C4-2B (cell line): ENCODE data around the gene CFAP54.

Experiments used
- H3K27ac ChIP-seq: fragments of 450-650 bp; 2 replicates; pipeline ENCODE4 v1.5.1; 2017
- ZFX ChIP-seq: fragments of 450-650 bp; IDR thresholded peaks from 2 replicates; pipeline ENCODE4 v1.6.1; 2017
- TF ChIP-seq, protein P1 (sequence below): fragments of 450-650 bp; conservative IDR thresholded peaks from 2 replicates; pipeline ENCODE4 v1.5.1; 2017; ENCODE audit warnings: mild to moderate bottlenecking

Gene CFAP54

DNA sequence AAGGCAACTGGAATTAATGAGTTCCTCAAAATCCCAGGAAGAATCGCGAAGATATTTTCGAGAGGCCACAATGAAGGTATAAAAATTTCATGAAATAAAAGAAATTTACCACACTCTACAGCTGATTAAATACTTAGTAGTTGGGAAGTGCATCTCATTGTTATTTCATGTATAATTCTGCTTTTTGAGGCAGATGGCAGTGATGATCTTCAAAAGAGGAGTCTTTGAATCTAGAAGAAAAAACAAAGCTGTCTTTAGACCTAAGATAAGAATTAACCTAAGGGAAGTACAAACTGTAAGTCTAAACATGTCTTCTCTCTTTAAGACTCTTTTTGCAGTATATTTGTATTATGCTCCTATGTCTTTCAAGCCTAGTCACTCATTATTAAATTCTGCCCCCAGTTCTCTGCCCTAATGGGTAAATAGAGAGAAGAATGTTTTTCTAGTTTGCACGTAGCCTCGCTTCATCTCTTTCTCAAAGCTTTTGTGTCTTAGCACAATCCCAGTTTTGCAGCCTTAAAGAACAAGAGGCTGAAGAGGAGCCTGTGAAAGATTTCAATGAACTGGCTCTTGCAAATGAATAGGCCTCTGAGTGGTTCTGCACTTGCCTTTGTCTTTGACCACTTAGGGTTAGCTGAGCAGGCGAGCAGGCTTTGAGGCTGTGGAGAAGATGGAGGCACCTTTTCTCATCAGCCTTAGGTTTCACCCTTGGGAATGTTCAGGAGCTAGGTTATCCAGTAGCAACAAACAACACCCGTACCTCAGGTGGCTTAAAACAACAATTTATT, 32.7 kb downstream of the CFAP54 start:
- TF ChIP-seq, protein P1, sequence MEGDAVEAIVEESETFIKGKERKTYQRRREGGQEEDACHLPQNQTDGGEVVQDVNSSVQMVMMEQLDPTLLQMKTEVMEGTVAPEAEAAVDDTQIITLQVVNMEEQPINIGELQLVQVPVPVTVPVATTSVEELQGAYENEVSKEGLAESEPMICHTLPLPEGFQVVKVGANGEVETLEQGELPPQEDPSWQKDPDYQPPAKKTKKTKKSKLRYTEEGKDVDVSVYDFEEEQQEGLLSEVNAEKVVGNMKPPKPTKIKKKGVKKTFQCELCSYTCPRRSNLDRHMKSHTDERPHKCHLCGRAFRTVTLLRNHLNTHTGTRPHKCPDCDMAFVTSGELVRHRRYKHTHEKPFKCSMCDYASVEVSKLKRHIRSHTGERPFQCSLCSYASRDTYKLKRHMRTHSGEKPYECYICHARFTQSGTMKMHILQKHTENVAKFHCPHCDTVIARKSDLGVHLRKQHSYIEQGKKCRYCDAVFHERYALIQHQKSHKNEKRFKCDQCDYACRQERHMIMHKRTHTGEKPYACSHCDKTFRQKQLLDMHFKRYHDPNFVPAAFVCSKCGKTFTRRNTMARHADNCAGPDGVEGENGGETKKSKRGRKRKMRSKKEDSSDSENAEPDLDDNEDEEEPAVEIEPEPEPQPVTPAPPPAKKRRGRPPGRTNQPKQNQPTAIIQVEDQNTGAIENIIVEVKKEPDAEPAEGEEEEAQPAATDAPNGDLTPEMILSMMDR: no peak
- no peak for TF ChIP-seq ZFX
- no peak overlapping the region for H3K27ac ChIP-seq

DNA sequence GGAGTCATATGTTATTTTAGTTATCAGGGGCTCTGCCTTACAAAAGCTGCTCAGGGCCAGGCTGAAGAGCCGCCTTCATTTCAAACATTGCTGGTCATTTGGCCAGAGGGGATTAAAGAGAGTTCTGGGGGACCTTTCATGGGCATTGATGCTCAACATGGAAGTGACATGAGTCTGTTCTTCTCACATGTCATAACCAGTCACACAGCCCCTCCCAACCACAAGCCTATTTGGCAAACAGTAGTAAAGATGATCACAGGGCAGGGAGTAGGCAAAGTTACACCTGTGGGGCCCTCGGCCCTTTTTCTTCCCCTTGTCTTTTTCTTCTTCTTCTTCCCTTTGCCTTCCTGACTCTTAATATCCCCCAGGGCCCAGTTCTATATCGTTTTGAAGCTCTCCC, 33.3 kb downstream of the CFAP54 start:
- TF ChIP-seq ZFX: no peak
- TF ChIP-seq, protein P1: no peak
- H3K27ac ChIP-seq: no peak overlapping the region

DNA sequence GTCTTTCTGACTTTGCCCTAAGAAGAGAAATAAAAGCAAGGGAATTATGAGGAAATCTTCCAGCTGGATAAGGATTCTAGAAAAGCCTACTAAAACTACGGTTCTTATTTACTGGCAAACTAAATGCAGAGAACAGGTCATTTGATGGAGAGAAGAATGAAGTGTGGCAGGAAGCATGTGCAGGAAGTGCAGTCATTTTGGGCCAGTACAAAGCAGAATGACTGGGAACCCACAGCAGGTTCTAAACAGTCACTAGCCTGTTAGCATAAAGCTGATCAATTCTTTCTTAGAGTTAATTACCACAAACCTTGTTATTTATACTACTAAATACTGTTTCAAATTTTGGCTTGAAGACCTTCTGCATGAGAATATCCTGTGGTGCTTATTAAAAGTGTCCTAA, 36.7 kb downstream of the CFAP54 start:
- no peak for TF ChIP-seq ZFX
- TF ChIP-seq, protein P1: no peak
- H3K27ac ChIP-seq: no peak overlapping the region

DNA sequence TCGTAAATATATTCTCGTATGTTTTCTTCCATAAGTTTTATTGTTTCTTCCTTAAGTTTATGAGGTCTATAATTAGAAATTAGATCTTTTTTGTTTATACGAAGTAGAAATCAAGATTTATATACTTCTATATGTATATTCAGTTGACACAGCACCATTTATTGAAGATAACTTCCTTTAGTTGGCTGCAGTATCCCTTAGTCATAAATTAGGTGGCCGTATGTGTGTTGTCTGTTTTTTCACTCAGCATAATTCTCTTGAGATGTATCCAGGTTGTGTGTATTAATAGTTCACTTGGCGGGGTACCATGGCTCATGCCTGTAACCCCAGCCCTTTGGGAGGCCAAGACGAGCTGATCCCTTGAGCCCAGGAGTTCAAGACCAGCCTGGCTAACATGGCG, 40.5 kb downstream of the CFAP54 start:
- H3K27ac ChIP-seq: no peak overlapping the region; the same call in 1 of the 2 replicates
- TF ChIP-seq, protein P1: no peak
- TF ChIP-seq ZFX: no peak

DNA sequence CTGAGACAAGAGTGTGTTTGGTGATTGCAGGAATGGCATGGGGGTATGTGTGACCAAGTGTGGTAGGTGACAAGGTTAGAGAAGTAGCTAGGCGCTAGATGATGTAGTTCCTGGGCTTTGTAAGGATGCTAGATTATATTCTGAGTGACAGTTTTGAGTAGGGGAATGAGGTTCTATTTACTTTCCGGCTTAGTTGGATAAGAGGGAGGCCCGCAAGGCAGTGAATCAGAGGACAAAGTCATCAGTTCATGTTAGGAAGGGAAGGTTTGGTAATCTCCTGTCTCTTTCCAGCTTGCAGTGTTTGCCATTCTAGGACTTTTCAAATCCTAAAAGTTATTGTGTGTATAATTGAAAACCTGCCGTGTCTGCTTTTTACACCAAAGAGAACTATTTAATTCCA, 45.0 kb downstream of the CFAP54 start:
- TF ChIP-seq ZFX: no peak
- TF ChIP-seq, protein P1: no peak
- H3K27ac ChIP-seq: no peak overlapping the region

DNA sequence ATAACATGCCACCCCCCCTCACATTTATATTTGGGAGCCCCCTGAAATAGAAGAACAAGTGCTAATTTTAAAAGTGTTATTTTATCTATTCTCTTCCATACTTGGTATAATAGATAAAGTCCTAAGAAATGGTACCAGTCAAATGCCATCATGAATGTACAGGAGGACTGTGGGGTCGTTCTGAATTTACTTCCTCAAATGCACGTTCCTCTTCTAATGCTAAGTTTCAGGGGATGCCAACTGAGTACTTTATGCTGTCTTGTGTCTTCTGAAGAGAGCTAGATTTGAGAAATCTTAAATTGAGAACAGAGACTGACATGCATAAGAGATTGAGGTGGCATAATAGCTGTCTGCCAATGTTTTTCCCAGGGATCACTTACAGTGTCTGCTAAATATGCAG, 59.0 kb downstream of the CFAP54 start:
- H3K27ac ChIP-seq: no peak overlapping the region
- TF ChIP-seq ZFX: no peak
- TF ChIP-seq, protein P1: no peak

DNA sequence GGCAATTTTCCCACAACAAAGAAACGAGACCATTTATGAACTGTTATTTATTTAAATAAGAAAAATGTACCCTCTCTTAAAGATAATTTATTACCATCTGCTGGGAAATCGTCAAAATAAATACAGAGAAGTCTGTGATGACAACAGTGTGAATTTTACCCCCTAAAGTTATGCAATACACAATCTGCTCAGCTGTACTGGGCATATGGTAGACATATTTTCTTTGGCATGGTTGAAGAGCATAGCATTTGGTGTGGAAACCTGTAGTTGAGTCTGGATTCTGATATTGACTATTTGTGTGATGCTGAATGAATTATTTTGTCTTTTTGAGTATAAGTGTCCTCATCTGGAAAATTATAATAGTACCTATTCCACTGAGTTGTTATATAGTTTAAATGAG, 60.0 kb downstream of the CFAP54 start:
- TF ChIP-seq, protein P1: no peak
- H3K27ac ChIP-seq: no peak overlapping the region
